ENCODE data around the gene ADAM10. TPM values are rescaled to one million over a fixed set of nuclear protein-coding genes. Genes with fewer than 3 reads are reported as not detected.
A peak's percentile ranks its signal among the peaks of the same experiment; 100 is the strongest.

Gene ADAM10
- total and polyA plus RNA-seq, 7 donors, result 7.9 to 37.9 (median 33.1) TPM

GRCh38 chr15:58732625-58733363 is 16.7 kb downstream of the ADAM10 start:
- Histone ChIP-seq H3K27ac (no peak overlapping the region), H3K4me3 (no peak overlapping the region), H3K27me3 (ENCODE audit: insufficient read depth in 3 of 3, low read length in 2 of 3) (no peaks in the 10 kb centered on the region), H3K36me3 (ENCODE audit: insufficient read depth in 1 of 2, low read depth in 1 of 2) (no peaks in the 10 kb centered on the region), H3K9me3 (no peaks in the 10 kb centered on the region), H3K4me1 (peaks cover 41% of the 10 kb centered on the region)
- 94 to 96% (median 95%) methylated on average over 4 of the region's 4 CpGs for WGBS, 3 donors
- ATAC-seq (peak; percentile 44 to 86 (median 70)), DNase-seq (no peak)
- intact Hi-C loops (cut with DNase I), result no loop called here
- TF ChIP-seq CTCF (IDR thresholded peaks at IDR 0.05), result no peak

GRCh38 chr15:58731756-58732535 is 17.6 kb downstream of the ADAM10 start:
- no peak overlapping the region for H3K27ac ChIP-seq
- 72 to 76% (median 73%) methylated on average over 5 of the region's 5 CpGs for WGBS, 3 donors
- H3K27me3 ChIP-seq (ENCODE audit: insufficient read depth in 3 of 3, low read length in 2 of 3), result no peaks in the 10 kb centered on the region
- no peak for DNase-seq
- ATAC-seq, result peak; percentile 61 to 81 (median 80)
- no peaks in the 10 kb centered on the region for H3K36me3 ChIP-seq (ENCODE audit: insufficient read depth in 1 of 2, low read depth in 1 of 2)
- H3K4me1 ChIP-seq, result peaks cover 37% of the 10 kb centered on the region
- no peaks in the 10 kb centered on the region for H3K9me3 ChIP-seq
- H3K4me3 ChIP-seq, result no peak overlapping the region
- no peak for TF ChIP-seq CTCF (IDR thresholded peaks at IDR 0.05)
- intact Hi-C loops (cut with DNase I), result no loop called here

- H3K27me3 ChIP-seq (ENCODE audit: insufficient read depth in 3 of 3, low read length in 2 of 3), result no peaks in the 10 kb centered on the region
- no peaks in the 10 kb centered on the region for H3K9me3 ChIP-seq
- intact Hi-C loops (cut with DNase I), result no loop called here
- TF ChIP-seq CTCF (IDR thresholded peaks at IDR 0.05), result no peak
- H3K4me1 ChIP-seq, result peaks cover 35% of the 10 kb centered on the region
- WGBS, 3 donors, result 95 to 96% (median 95%) methylated on average over 12 of the region's 12 CpGs
- H3K27ac ChIP-seq, result no peak overlapping the region
- ATAC-seq, result no peak
- H3K4me3 ChIP-seq, result no peak overlapping the region
- no peaks in the 10 kb centered on the region for H3K36me3 ChIP-seq (ENCODE audit: insufficient read depth in 1 of 2, low read depth in 1 of 2)
- no peak for DNase-seq
These were observed 22.6 kb downstream of the ADAM10 start for GRCh38 chr15:58726867-58727266.

DNA sequence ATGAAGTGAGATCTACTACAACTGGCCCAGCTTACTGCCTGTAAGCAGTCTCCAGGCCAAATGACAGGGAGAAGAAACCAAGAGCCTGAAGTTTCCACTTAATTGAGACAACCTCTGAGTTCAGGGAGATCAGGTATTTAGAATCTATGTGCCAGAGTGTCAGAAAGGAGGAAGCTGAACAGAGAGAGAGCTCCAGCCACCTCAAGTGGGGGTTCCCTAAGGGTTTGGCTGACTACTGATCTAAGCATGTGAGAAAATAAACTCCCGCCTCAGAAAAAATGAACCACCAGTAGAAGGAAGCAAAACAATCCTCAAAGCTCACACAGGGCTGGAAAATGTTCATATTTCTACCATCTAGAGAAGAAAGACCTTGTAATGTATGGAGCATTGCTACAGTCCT is 25.0 kb downstream of the ADAM10 start:
- TF ChIP-seq CTCF (IDR thresholded peaks at IDR 0.05), result no peak
- H3K9me3 ChIP-seq, result no peaks in the 10 kb centered on the region
- no peak overlapping the region for H3K4me3 ChIP-seq
- no peaks in the 10 kb centered on the region for H3K36me3 ChIP-seq (ENCODE audit: insufficient read depth in 1 of 2, low read depth in 1 of 2)
- H3K27ac ChIP-seq, result no peak overlapping the region
- intact Hi-C loops (cut with DNase I), result no loop called here
- no peak for ATAC-seq
- H3K27me3 ChIP-seq (ENCODE audit: insufficient read depth in 3 of 3, low read length in 2 of 3), result no peaks in the 10 kb centered on the region
- no peak for DNase-seq
- 65 to 95% (median 83%) methylated on average over 1 of the region's 1 CpG for WGBS, 3 donors
- H3K4me1 ChIP-seq, result peaks cover 21% of the 10 kb centered on the region
